ENCODE data around the gene ARHGAP31.

ARHGAP31 gene

GRCh38 chr3:119322835-119323722 is 28.9 kb downstream of the ARHGAP31 start:
- H3K36me3 ChIP-seq (ENCODE audit: control insufficient read depth in 2 of 2, insufficient read depth in 1 of 2, low read length in 2 of 2), result no peaks in the 10 kb centered on the region
- no peaks in the 10 kb centered on the region for H3K9me3 ChIP-seq (ENCODE audit: control insufficient read depth, insufficient read depth, low read depth, low read length)
- ChIA-PET CTCF (no interaction called here), POLR2A (interaction anchor here (1.0 to 1.4 kb wide), 3 partner anchors 12 to 27 kb away, joined by 3 to 10 read pairs (median 3); no protein-coding TSS in a partner anchor)
- H3K4me3 ChIP-seq (ENCODE audit: low read depth, low read length), result peak overlapping the region; percentile 49
- H3K27ac ChIP-seq (ENCODE audit: extremely low read depth, low read depth, low read length), result peak overlapping the region; percentile 69; the same call in 1 of the 2 replicates
- H3K4me1 ChIP-seq (ENCODE audit: control insufficient read depth, insufficient read depth, low read length), result no peaks in the 10 kb centered on the region
- 0 out of 2 replicates have a peak, but pooled peaks have one; percentile 28 for TF ChIP-seq ZNF423 (tag by site-specific recombination; IDR thresholded peaks at IDR 0.05)
- no peak for TF ChIP-seq KLF7 (tag by site-specific recombination; IDR thresholded peaks at IDR 0.05; ENCODE audit: borderline replicate concordance)
- no peak for TF ChIP-seq ZNF184 (tag by site-specific recombination; IDR thresholded peaks at IDR 0.05)
- TF ChIP-seq ZBTB1 (tag by site-specific recombination; IDR thresholded peaks at IDR 0.05), result no peak
- no peak for TF ChIP-seq ZBTB7A (tag by site-specific recombination; IDR thresholded peaks at IDR 0.05; ENCODE audit: low read depth)
- TF ChIP-seq ZNF600 (tag by site-specific recombination; IDR thresholded peaks at IDR 0.05), result 0 out of 2 replicates have a peak, but pooled peaks have one; percentile 10
- peak; percentile 45; the same call in 1 of the 2 replicates for TF ChIP-seq ZBTB11 (tag by site-specific recombination; conservative IDR thresholded peaks at IDR 0.05; ENCODE audit: low read depth)
- peak; percentile 57; the same call in 1 of the 2 replicates for TF ChIP-seq ZEB2 (tag by site-specific recombination; IDR thresholded peaks at IDR 0.05)
- TF ChIP-seq MZF1 (tag by site-specific recombination; IDR thresholded peaks at IDR 0.05; ENCODE audit: borderline replicate concordance), result peak; percentile 98
- TF ChIP-seq TRIM28 (IDR thresholded peaks at IDR 0.05; ENCODE audit: borderline replicate concordance, low read length), result no peak
- TF ChIP-seq ZNF48 (tag by site-specific recombination; IDR thresholded peaks at IDR 0.05), result no peak
- TF ChIP-seq ZNF26 (tag by site-specific recombination; IDR thresholded peaks at IDR 0.05), result no peak
- no peak for TF ChIP-seq ZNF623 (tag by site-specific recombination; IDR thresholded peaks at IDR 0.05)
- no peak for TF ChIP-seq ZNF529 (tag by site-specific recombination; IDR thresholded peaks at IDR 0.05; ENCODE audit: insufficient replicate concordance)
- TF ChIP-seq PATZ1 (tag by site-specific recombination; IDR thresholded peaks at IDR 0.05), result peak; percentile 64
- TF ChIP-seq ZIC2 (tag by site-specific recombination; IDR thresholded peaks at IDR 0.05), result peak; percentile 89
- TF ChIP-seq YY1 (tag by site-specific recombination; IDR thresholded peaks at IDR 0.05), result no peak
- no peak for TF ChIP-seq ZNF398 (tag by site-specific recombination; IDR thresholded peaks at IDR 0.05)
- no peak for TF ChIP-seq ZBTB49 (tag by site-specific recombination; IDR thresholded peaks at IDR 0.05; ENCODE audit: low read depth)
- no peak for TF ChIP-seq ZNF76 (tag by site-specific recombination; IDR thresholded peaks at IDR 0.05; ENCODE audit: borderline replicate concordance, low read depth)
- no peak for TF ChIP-seq IKZF3 (tag by site-specific recombination; IDR thresholded peaks at IDR 0.05)
- TF ChIP-seq INSM2 (tag by site-specific recombination; IDR thresholded peaks at IDR 0.05), result no peak
- peak; percentile 69 for TF ChIP-seq ZNF660 (tag by site-specific recombination; IDR thresholded peaks at IDR 0.05)
- no peak; the same call in 1 of the 2 replicates for TF ChIP-seq ZFP37 (tag by site-specific recombination; IDR thresholded peaks at IDR 0.05)
